IPS DF 19.7 (cell line): ENCODE data around the gene ATP11C.

ENCODE experiments used
- DNase-seq: peaks from one replicate; pipeline ENCODE4 v3.0.0-alpha.2; 2013; ENCODE audit warnings: low read depth, low spot score

Gene ATP11C

GRCh38 chrX:139804482-139804881 lies 128.4 kb downstream of the ATP11C start:
- DNase-seq = no peak

GRCh38 chrX:139803224-139803623 lies 129.6 kb downstream of the ATP11C start:
- no peak for DNase-seq

GRCh38 chrX:139802048-139802447 lies 130.8 kb downstream of the ATP11C start:
- DNase-seq = no peak

- DNase-seq = no peak
These were observed 131.4 kb downstream of the ATP11C start for GRCh38 chrX:139801397-139801813.

- no peak for DNase-seq
These were observed 134.2 kb downstream of the ATP11C start for GRCh38 chrX:139798701-139799100.

GRCh38 chrX:139795196-139795595 lies 137.7 kb downstream of the ATP11C start:
- no peak for DNase-seq

GRCh38 chrX:139787601-139788000 lies 145.3 kb downstream of the ATP11C start:
- no peak for DNase-seq

- DNase-seq = no peak
These were observed 148.0 kb downstream of the ATP11C start for GRCh38 chrX:139784807-139785206.

GRCh38 chrX:139783959-139784358 lies 148.9 kb downstream of the ATP11C start:
- DNase-seq = no peak

- DNase-seq = no peak
These were observed 149.8 kb downstream of the ATP11C start for GRCh38 chrX:139783030-139783429.

GRCh38 chrX:139776599-139776998 lies 156.3 kb downstream of the ATP11C start:
- no peak for DNase-seq

- no peak for DNase-seq
These were observed 162.5 kb downstream of the ATP11C start for GRCh38 chrX:139770366-139770765.

- DNase-seq = no peak
These were observed 166.3 kb downstream of the ATP11C start for GRCh38 chrX:139766545-139766983.

GRCh38 chrX:139762400-139763183 lies 170.3 kb downstream of the ATP11C start:
- DNase-seq = no peak

- DNase-seq = no peak
These were observed 173.2 kb downstream of the ATP11C start for GRCh38 chrX:139759637-139760036.

GRCh38 chrX:139758809-139759208 lies 174.0 kb downstream of the ATP11C start:
- no peak for DNase-seq

GRCh38 chrX:139758250-139758649 lies 174.6 kb downstream of the ATP11C start:
- no peak for DNase-seq

- DNase-seq = no peak
These were observed 181.8 kb downstream of the ATP11C start for GRCh38 chrX:139751053-139751452.

GRCh38 chrX:139750390-139750789 lies 182.5 kb downstream of the ATP11C start:
- DNase-seq = no peak

- no peak for DNase-seq
These were observed 193.7 kb downstream of the ATP11C start for GRCh38 chrX:139739138-139739537.

- no peak for DNase-seq
These were observed 194.3 kb downstream of the ATP11C start for GRCh38 chrX:139738581-139738980.

GRCh38 chrX:139736151-139736550 lies 196.7 kb downstream of the ATP11C start:
- no peak for DNase-seq

- DNase-seq = no peak
These were observed 197.9 kb downstream of the ATP11C start for GRCh38 chrX:139734996-139735395.

- DNase-seq = no peak
These were observed 207.1 kb downstream of the ATP11C start for GRCh38 chrX:139725720-139726119.
